Ovary (tissue), 9 donors: Measurements from ENCODE around the gene BLID. TPM values are rescaled to one million over a fixed set of nuclear protein-coding genes. Genes with fewer than 3 reads are reported as not detected.

Source experiments
- DNase-seq, 5 donors: peaks; one replicate each; pipeline ENCODE4 v3.0.0-alpha.2; 2019 to 2020
- H3K27ac ChIP-seq, 2 donors: fragments of 200-600 bp; one replicate each; pipeline versions ENCODE4 v1.5.1 to v1.8.0; 2019 to 2022
- H3K27me3 ChIP-seq: fragments of 200-600 bp; one replicate; pipeline ENCODE4 v1.8.0; 2022
- H3K36me3 ChIP-seq: fragments of 200-600 bp; sonication (generic); one replicate; pipeline ENCODE4 v1.5.1; 2019
- H3K4me1 ChIP-seq: one replicate; pipeline ENCODE4 v1.8.1; 2013; ENCODE audit warnings: mild to moderate bottlenecking, moderate library complexity; ENCODE audit not compliant: insufficient read depth
- H3K4me3 ChIP-seq: fragments of 200-600 bp; sonication (generic); one replicate; pipeline ENCODE4 v1.5.1; 2017
- H3K9me3 ChIP-seq, 2 donors: fragments of 200-600 bp in 1 of 2; sonication (generic) in 1 of 2; one replicate each; pipeline versions ENCODE4 v1.5.1 to v1.8.1; 2013 to 2019; ENCODE audit warnings: mild to moderate bottlenecking in 1 of 2, moderate library complexity in 1 of 2
- EP300 ChIP-seq: sonication (generic); formaldehyde crosslinking; IDR thresholded peaks from one replicate; pipeline ENCODE4 v1.6.1; 2017; ENCODE audit warnings: antibody characterized with exemption
- POLR2A ChIP-seq: fragments of 450-650 bp; IDR thresholded peaks from one replicate; pipeline ENCODE4 v1.6.1; 2017; ENCODE audit warnings: antibody characterized with exemption, mild to moderate bottlenecking, moderate library complexity
- WGBS, 3 donors: extraction: QIAGEN DNeasy Blood & Tissue Kit in 1 of 3; methylation state at CpG; one replicate each; pipeline versions ENCODE4 v1.1.5 to v1.1.7; 2013 to 2017; 5-methylcytosine and 5-hydroxymethylcytosine counted together
- intact Hi-C, 4 donors: fragments of 100-400 bp; cut with DNase I; formaldehyde crosslinking; loops; one replicate each; pipeline versions ENCODE4 v1.11.0 to v1.15.1; 2022 to 2023
- polyA plus RNA-seq, 2 donors: library from polyadenylated mRNA; stranded (reverse); fragments of 200-250 nt in 1 of 2; fragments of 350-450 nt in 1 of 2; fragmentation: Illumina TruSeq in 1 of 2; extraction: RNeasy Lipid Tissue Mini Kit (QIAGEN cat#74804) in 1 of 2; gene quantifications; one replicate each; pipeline ENCODE4 v1.2.3, GENCODE V29; 2013 to 2014
- total RNA-seq, 7 donors: library from RNA; depleted of rRNA in 2 of 7; stranded (reverse); fragments of >200 nt in 2 of 7; fragmentation: NEBNext Ultra II Directional in 3 of 7; extraction: Animal tissue kit (Norgen Biotek cat#: 25700) in 3 of 7; gene quantifications; one replicate each; pipeline versions ENCODE4 v1.1.0 to v1.2.4, GENCODE V29; 2016 to 2023
- TF ChIP-seq, protein P1 (sequence below), 3 donors: fragments of 450-650 bp in 2 of 3; fragments of 200-600 bp in 1 of 3; IDR thresholded peaks; one replicate each; pipeline versions ENCODE4 v1.5.1 to v1.8.0; 2016 to 2022; ENCODE audit warnings: antibody characterized with exemption in 3 of 3, mild to moderate bottlenecking in 1 of 3
- donor health status: DM: no; HTN: no; CAD: no; lungs with moderate emphysema.
- donor health status: DM: no; HTN: no; CAD: no.
- donor health status: Bipolar disorder and iron deficiency.
- donor health status: DM: yes; HTN: yes; CAD: no.
- donor health status: DM: no; HTN: no; CAD: no.
- donor health status: DM: yes; HTN: yes; CAD: no.

The BLID gene
- total and polyA plus RNA-seq, 9 donors: 0.32 to 13.2 (median 3.7) TPM; not detected in 1

- intact Hi-C loops: no loop called here
- WGBS, 3 donors: 55 to 69% (median 68%) methylated on average over 1 of the region's 1 CpG
Measured at GRCh38 chr11:122089111-122089510, 26.9 kb downstream of the BLID start.

DNA sequence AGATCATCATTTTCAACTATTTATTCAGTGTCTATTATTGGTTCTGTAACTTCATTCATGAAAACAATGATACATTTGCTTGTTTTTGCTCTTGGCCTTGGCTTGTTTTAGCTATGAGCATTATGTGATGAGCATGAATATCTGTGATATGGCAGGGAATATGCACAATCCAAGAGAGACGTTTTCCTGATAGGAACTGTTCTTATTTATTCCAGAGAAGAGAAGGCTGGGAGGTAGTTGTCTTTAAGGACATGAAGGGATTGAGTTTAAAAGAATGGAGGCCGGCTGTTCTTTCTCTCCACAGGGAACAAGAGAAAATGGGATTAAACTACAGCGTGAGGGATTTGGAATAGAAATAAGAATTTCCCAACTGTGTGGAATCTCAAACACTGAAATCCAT is 30.3 kb downstream of the BLID start:
- 36 to 48% (median 38%) methylated on average over 3 of the region's 3 CpGs for WGBS, 3 donors
- DNase-seq: no peak
- Histone ChIP-seq H3K9me3 (no peaks in the 10 kb centered on the region), H3K4me1 (no peaks in the 10 kb centered on the region), H3K36me3 (no peaks in the 10 kb centered on the region), H3K4me3 (no peak overlapping the region), H3K27me3 (no peaks in the 10 kb centered on the region), H3K27ac (no peak overlapping the region)
- TF ChIP-seq, protein P1, sequence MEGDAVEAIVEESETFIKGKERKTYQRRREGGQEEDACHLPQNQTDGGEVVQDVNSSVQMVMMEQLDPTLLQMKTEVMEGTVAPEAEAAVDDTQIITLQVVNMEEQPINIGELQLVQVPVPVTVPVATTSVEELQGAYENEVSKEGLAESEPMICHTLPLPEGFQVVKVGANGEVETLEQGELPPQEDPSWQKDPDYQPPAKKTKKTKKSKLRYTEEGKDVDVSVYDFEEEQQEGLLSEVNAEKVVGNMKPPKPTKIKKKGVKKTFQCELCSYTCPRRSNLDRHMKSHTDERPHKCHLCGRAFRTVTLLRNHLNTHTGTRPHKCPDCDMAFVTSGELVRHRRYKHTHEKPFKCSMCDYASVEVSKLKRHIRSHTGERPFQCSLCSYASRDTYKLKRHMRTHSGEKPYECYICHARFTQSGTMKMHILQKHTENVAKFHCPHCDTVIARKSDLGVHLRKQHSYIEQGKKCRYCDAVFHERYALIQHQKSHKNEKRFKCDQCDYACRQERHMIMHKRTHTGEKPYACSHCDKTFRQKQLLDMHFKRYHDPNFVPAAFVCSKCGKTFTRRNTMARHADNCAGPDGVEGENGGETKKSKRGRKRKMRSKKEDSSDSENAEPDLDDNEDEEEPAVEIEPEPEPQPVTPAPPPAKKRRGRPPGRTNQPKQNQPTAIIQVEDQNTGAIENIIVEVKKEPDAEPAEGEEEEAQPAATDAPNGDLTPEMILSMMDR (IDR thresholded peaks at IDR 0.05): no peak
- intact Hi-C loops: no loop called here

More at GRCh38 chr11:122089111-122089510, 26.9 kb downstream of the BLID start:
- Histone ChIP-seq H3K27ac (no peak overlapping the region), H3K27me3 (no peaks in the 10 kb centered on the region), H3K9me3 (no peaks in the 10 kb centered on the region), H3K4me3 (no peak overlapping the region), H3K4me1 (peaks cover 3% of the 10 kb centered on the region), H3K36me3 (no peaks in the 10 kb centered on the region)
- no peak for TF ChIP-seq EP300
- DNase-seq: no peak

GRCh38 chr11:122085264-122085663 is 30.8 kb downstream of the BLID start:
- Histone ChIP-seq H3K36me3 (no peaks in the 10 kb centered on the region), H3K4me1 (no peaks in the 10 kb centered on the region), H3K9me3 (no peaks in the 10 kb centered on the region), H3K27me3 (no peaks in the 10 kb centered on the region), H3K27ac (no peak overlapping the region), H3K4me3 (no peak overlapping the region)
- DNase-seq: no peak
- TF ChIP-seq EP300 (no peak), POLR2A (no peak)
- TF ChIP-seq, protein P1 (IDR thresholded peaks at IDR 0.05): no peak
- WGBS, 3 donors: 0 to 8% (median 6%) methylated on average over 1 of the region's 1 CpG
- intact Hi-C loops: no loop called here

DNA sequence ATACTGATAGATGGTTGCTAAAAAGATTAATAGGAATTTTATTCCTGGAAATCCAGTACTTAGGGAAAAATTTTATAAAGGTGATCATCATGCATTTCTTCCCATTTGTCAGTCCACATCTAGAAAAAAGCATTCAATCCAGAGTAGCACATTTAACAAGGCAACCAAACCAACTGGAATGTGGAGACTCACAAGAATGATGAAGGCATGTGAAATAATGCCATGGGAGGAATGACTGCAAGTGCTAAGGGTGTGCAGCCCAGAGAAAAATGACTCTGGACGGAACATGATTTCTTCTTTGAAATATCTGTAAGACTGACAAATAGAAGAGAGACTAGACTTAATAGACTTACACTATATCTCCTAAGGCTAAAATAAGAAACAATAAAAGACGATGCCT is 33.8 kb downstream of the BLID start:
- TF ChIP-seq EP300 (no peak), POLR2A (no peak)
- TF ChIP-seq, protein P1 (IDR thresholded peaks at IDR 0.05): no peak
- H3K4me3 ChIP-seq: no peak overlapping the region
- no peaks in the 10 kb centered on the region for H3K9me3 ChIP-seq
- intact Hi-C loops: no loop called here
- H3K27me3 ChIP-seq: no peaks in the 10 kb centered on the region
- no peak for DNase-seq
- 90 to 97% (median 93%) methylated on average over 2 of the region's 2 CpGs for WGBS, 3 donors
- H3K27ac ChIP-seq: no peak overlapping the region
- no peaks in the 10 kb centered on the region for H3K36me3 ChIP-seq
- H3K4me1 ChIP-seq: no peaks in the 10 kb centered on the region

DNA sequence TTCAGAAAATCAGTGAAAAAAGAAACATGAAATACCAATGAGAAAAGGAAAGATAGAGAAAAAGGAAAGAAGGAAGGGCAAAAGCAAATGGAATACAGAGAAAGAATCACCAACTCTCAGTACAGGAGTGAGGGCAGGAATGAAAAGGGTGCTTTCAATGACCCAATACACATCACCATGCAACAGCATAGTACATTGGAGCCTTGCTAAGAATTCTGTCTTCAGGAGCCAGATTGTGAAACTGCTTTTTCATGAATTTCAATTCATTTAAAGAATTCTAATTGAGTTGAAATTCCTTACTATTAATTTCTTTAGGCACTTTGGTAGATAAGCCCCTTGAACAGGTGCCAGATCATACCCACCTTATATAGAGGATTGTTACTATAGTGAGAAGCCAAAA is 34.9 kb downstream of the BLID start:
- intact Hi-C loops: no loop called here
- no peak for TF ChIP-seq POLR2A
- no peak for TF ChIP-seq EP300
- TF ChIP-seq, protein P1 (IDR thresholded peaks at IDR 0.05): no peak
- Histone ChIP-seq H3K36me3 (no peaks in the 10 kb centered on the region), H3K27me3 (no peaks in the 10 kb centered on the region), H3K9me3 (no peaks in the 10 kb centered on the region), H3K4me3 (no peak overlapping the region), H3K27ac (no peak overlapping the region), H3K4me1 (no peaks in the 10 kb centered on the region)
- DNase-seq: no peak
